Activated CD4-positive, alpha-beta T cell treated with anti-CD3 and anti-CD28 coated beads, Interleukin-2, amount 50 U/mL, for 48 hours (primary cell): ENCODE data around the gene TBCD.

Experiments used
- DNase-seq, 2 experiments: peaks; one replicate each; pipeline ENCODE4 v3.0.0-alpha.2; 2020

The TBCD gene

GRCh38 chr17:82872591-82873520 lies 121.0 kb downstream of the TBCD start:
- no peak for DNase-seq

GRCh38 chr17:82873521-82873920 lies 121.7 kb downstream of the TBCD start:
- DNase-seq = no peak

GRCh38 chr17:82874011-82874835 lies 122.4 kb downstream of the TBCD start:
- DNase-seq = no peak

- no peak for DNase-seq
These were observed 123.6 kb downstream of the TBCD start for GRCh38 chr17:82875407-82875856.

- no peak for DNase-seq
These were observed 124.3 kb downstream of the TBCD start for GRCh38 chr17:82876149-82876548.

GRCh38 chr17:82876602-82877379 lies 124.9 kb downstream of the TBCD start:
- DNase-seq = peak in 1 of 2 experiments; percentile 24

GRCh38 chr17:82878527-82878926 lies 126.7 kb downstream of the TBCD start:
- no peak for DNase-seq

- no peak for DNase-seq
These were observed 127.4 kb downstream of the TBCD start for GRCh38 chr17:82879241-82879640.

GRCh38 chr17:82880620-82881323 lies 128.9 kb downstream of the TBCD start:
- DNase-seq = no peak

GRCh38 chr17:82881324-82881823 lies 129.5 kb downstream of the TBCD start:
- DNase-seq = no peak

- no peak for DNase-seq
These were observed 130.2 kb downstream of the TBCD start for GRCh38 chr17:82881900-82882714.

- peak; percentile 74 to 78 for DNase-seq
These were observed 131.0 kb downstream of the TBCD start for GRCh38 chr17:82882715-82883418.

- no peak for DNase-seq
These were observed 131.7 kb downstream of the TBCD start for GRCh38 chr17:82883419-82884031.

- DNase-seq = no peak
These were observed 132.6 kb downstream of the TBCD start for GRCh38 chr17:82884341-82884969.

GRCh38 chr17:82884970-82885353 lies 133.1 kb downstream of the TBCD start:
- peak; percentile 20 to 29 for DNase-seq

GRCh38 chr17:82887255-82888164 lies 135.6 kb downstream of the TBCD start:
- DNase-seq = no peak

GRCh38 chr17:82888583-82889495 lies 137.0 kb downstream of the TBCD start:
- DNase-seq = no peak
